PC-3 (cell line): ENCODE results near the gene ALDH7A1. TPM values are rescaled to one million over a fixed set of nuclear protein-coding genes. Genes with fewer than 3 reads are reported as not detected.
A peak's percentile ranks its signal among the peaks of the same experiment; 100 is the strongest.
"Not testable (repeated sequence)": the region's sequence is repeated elsewhere in the genome, so short reads cannot be mapped to it uniquely, and the experiment has no call there.

Experiments used
- ATAC-seq: fragments of 200-7000 bp; cut with Tn5 transposase; 2 replicates; pipeline ENCODE4 v1.9.1; 2020; ENCODE audit warnings: mild to moderate bottlenecking, moderate library complexity
- BruUV-seq: library from RNA; stranded (reverse); fragments of 400-500 nt; replicated peaks from 2 replicates; lab custom pipeline; 2021; lab: Mats Ljungman, UMichigan
- CTCF ChIA-PET: fragments of 300-600 bp; sonication (Branson Sonifier 250); formaldehyde crosslinking; loops from one replicate; lab custom pipeline; 2022; ENCODE audit warnings: antibody characterized with exemption; lab: Charles Lee
- POLR2A ChIA-PET: fragments of 300-600 bp; sonication (Branson Sonifier 250); formaldehyde crosslinking; loops from one replicate; lab custom pipeline; 2022; ENCODE audit warnings: antibody characterized with exemption; ENCODE audit not compliant: unreplicated experiment; lab: Charles Lee
- DNase-seq: peaks from one replicate; pipeline ENCODE4 v3.0.0-alpha.2; 2015
- H2AFZ ChIP-seq: fragments of 300-600 bp; sonication (generic); 2 replicates; pipeline ENCODE4 v1.6.0; 2016; ENCODE audit warnings: antibody characterized with exemption, low read length
- H3F3A ChIP-seq: fragments of 300-600 bp; sonication (generic); one replicate; pipeline ENCODE4 v1.6.0; 2017; ENCODE audit warnings: antibody characterized with exemption, low read length, control low read depth, mild to moderate bottlenecking; ENCODE audit not compliant: unreplicated experiment
- H3K27ac ChIP-seq: fragments of 300-600 bp; sonication (generic); 2 replicates; pipeline ENCODE4 v1.5.1; 2016; ENCODE audit warnings: mild to moderate bottlenecking, low read length
- H3K27me3 ChIP-seq: fragments of 300-600 bp; sonication (generic); 2 replicates; pipeline ENCODE4 v1.6.1; 2016; ENCODE audit warnings: low read length, mixed read lengths
- H3K36me3 ChIP-seq: fragments of 300-600 bp; sonication (generic); 2 replicates; pipeline ENCODE4 v1.6.1; 2016; ENCODE audit warnings: low read depth, mixed run types, low read length, mixed read lengths
- H3K4me1 ChIP-seq: fragments of 300-600 bp; sonication (generic); 2 replicates; pipeline ENCODE4 v1.5.1; 2016; ENCODE audit warnings: low read length; ENCODE audit not compliant: insufficient read depth
- H3K4me2 ChIP-seq: fragments of 300-600 bp; sonication (generic); 2 replicates; pipeline ENCODE4 v1.6.0; 2016; ENCODE audit warnings: low read length
- H3K4me3 ChIP-seq: fragments of 300-600 bp; sonication (generic); 2 replicates; pipeline ENCODE4 v1.5.1; 2016; ENCODE audit warnings: mild to moderate bottlenecking, low read length, mixed read lengths
- H3K79me2 ChIP-seq: fragments of 300-600 bp; sonication (generic); 2 replicates; pipeline ENCODE4 v1.6.1; 2017; ENCODE audit warnings: low read length, mixed read lengths
- H3K9ac ChIP-seq: fragments of 300-600 bp; sonication (generic); 2 replicates; pipeline ENCODE4 v1.6.0; 2016; ENCODE audit warnings: mild to moderate bottlenecking, low read length
- H3K9me2 ChIP-seq: fragments of 300-600 bp; sonication (generic); replicated peaks from 2 replicates; pipeline ENCODE4 v1.6.1; 2016; ENCODE audit warnings: mixed run types, low read length, mixed read lengths
- H3K9me3 ChIP-seq: fragments of 300-600 bp; sonication (generic); 2 replicates; pipeline ENCODE4 v1.6.1; 2016; ENCODE audit warnings: low read length, mixed read lengths
- H4K20me1 ChIP-seq: fragments of 300-600 bp; sonication (generic); 2 replicates; pipeline ENCODE4 v1.6.1; 2016; ENCODE audit warnings: low read length, mixed read lengths
- CTCF ChIP-seq: fragments of 300-600 bp; sonication (generic); conservative IDR thresholded peaks from 2 replicates; pipeline ENCODE4 v1.5.1; 2017; ENCODE audit warnings: antibody characterized with exemption, low read depth, mild to moderate bottlenecking, low read length
- EZH2 ChIP-seq: fragments of 300-600 bp; sonication (generic); IDR thresholded peaks from one replicate; pipeline ENCODE4 v1.6.1; 2017; ENCODE audit warnings: antibody characterized with exemption, mild to moderate bottlenecking, low read length; ENCODE audit not compliant: unreplicated experiment
- EZH2phosphoT487 ChIP-seq: fragments of 300-600 bp; sonication (generic); IDR thresholded peaks from 2 replicates; pipeline ENCODE4 v1.6.1; 2018; ENCODE audit warnings: mild to moderate bottlenecking, antibody characterized with exemption, low read length, borderline replicate concordance
- intact Hi-C: fragments of 100-400 bp; cut with micrococcal nuclease; formaldehyde crosslinking; loops from 2 replicates; pipeline ENCODE4 v1.9.0; 2023
- total RNA-seq: library from RNA; depleted of rRNA; stranded (reverse); fragments of >200 nt; gene quantifications from 2 replicates; pipeline ENCODE4 v1.2.3, GENCODE V29; 2014

The ALDH7A1 gene
- total RNA-seq, 1 experiment from 2014 or later: 45.9 TPM

- Histone ChIP-seq H3K9me3 (no peaks in the 10 kb centered on the region), H3K27me3 (no peaks in the 10 kb centered on the region), H3K4me1 (no peaks in the 10 kb centered on the region), H2AFZ (peak overlapping the region; percentile 28; the same call in 1 of the 2 replicates), H3F3A (no peaks in the 10 kb centered on the region), H3K4me2 (no peak overlapping the region), H3K79me2 (no peaks in the 10 kb centered on the region), H3K4me3 (no peak overlapping the region), H3K36me3 (no peaks in the 10 kb centered on the region), H3K9me2 (no peaks in the 10 kb centered on the region), H3K27ac (no peak overlapping the region), H4K20me1 (no peaks in the 10 kb centered on the region), H3K9ac (no peak overlapping the region)
- ATAC-seq: no peak
- no TSS peak for BruUV-seq
- POLR2A ChIA-PET: no interaction called here
- intact Hi-C loops: no loop called here
- TF ChIP-seq CTCF (no peak), EZH2 (no peak), EZH2phosphoT487 (no peak)
- CTCF ChIA-PET: no interaction called here
- DNase-seq: no peak
These were observed 75.1 kb downstream of the ALDH7A1 start for GRCh38 chr5:126519637-126520592.

- H3K9me2 ChIP-seq, H3K4me2 ChIP-seq, H3K9ac ChIP-seq, H3K36me3 ChIP-seq, H3K9me3 ChIP-seq, H3K27me3 ChIP-seq, H3K4me3 ChIP-seq, H3F3A ChIP-seq, ATAC-seq, H2AFZ ChIP-seq, CTCF ChIA-PET, intact Hi-C loops, H3K79me2 ChIP-seq, POLR2A ChIA-PET, H3K4me1 ChIP-seq, BruUV-seq, H4K20me1 ChIP-seq, DNase-seq, H3K27ac ChIP-seq: not testable (repeated sequence)
These were observed 75.8 kb downstream of the ALDH7A1 start for GRCh38 chr5:126519223-126519622.

GRCh38 chr5:126516852-126517251 is 78.2 kb downstream of the ALDH7A1 start:
- H3K4me1 ChIP-seq: no peaks in the 10 kb centered on the region
- no peaks in the 10 kb centered on the region for H4K20me1 ChIP-seq
- no peak overlapping the region for H3K4me3 ChIP-seq
- ChIA-PET POLR2A (no interaction called here), CTCF (interaction anchor here (0.5 kb wide), 1 partner anchor 22 kb away, joined by 3 read pairs; no protein-coding TSS in a partner anchor)
- no peaks in the 10 kb centered on the region for H3K27me3 ChIP-seq
- no peak overlapping the region for H3K4me2 ChIP-seq
- H3K36me3 ChIP-seq: no peaks in the 10 kb centered on the region
- no peaks in the 10 kb centered on the region for H3F3A ChIP-seq
- BruUV-seq: no TSS peak
- no peak overlapping the region for H2AFZ ChIP-seq
- H3K9me3 ChIP-seq: no peaks in the 10 kb centered on the region
- no peak overlapping the region for H3K27ac ChIP-seq
- TF ChIP-seq EZH2phosphoT487: no peak
- TF ChIP-seq EZH2: no peak
- no peak for TF ChIP-seq CTCF
- H3K79me2 ChIP-seq: no peaks in the 10 kb centered on the region
- H3K9ac ChIP-seq: no peak overlapping the region
- no peak for DNase-seq
- ATAC-seq: no peak
- no peaks in the 10 kb centered on the region for H3K9me2 ChIP-seq
- intact Hi-C loops: no loop called here
